ENCODE measurements around the gene ETNK2. TPM values are rescaled to one million over a fixed set of nuclear protein-coding genes. Genes with fewer than 3 reads are reported as not detected.

The ETNK2 gene
- total RNA-seq, 1 donor from 2014 or later, result 0.16 TPM

DNA sequence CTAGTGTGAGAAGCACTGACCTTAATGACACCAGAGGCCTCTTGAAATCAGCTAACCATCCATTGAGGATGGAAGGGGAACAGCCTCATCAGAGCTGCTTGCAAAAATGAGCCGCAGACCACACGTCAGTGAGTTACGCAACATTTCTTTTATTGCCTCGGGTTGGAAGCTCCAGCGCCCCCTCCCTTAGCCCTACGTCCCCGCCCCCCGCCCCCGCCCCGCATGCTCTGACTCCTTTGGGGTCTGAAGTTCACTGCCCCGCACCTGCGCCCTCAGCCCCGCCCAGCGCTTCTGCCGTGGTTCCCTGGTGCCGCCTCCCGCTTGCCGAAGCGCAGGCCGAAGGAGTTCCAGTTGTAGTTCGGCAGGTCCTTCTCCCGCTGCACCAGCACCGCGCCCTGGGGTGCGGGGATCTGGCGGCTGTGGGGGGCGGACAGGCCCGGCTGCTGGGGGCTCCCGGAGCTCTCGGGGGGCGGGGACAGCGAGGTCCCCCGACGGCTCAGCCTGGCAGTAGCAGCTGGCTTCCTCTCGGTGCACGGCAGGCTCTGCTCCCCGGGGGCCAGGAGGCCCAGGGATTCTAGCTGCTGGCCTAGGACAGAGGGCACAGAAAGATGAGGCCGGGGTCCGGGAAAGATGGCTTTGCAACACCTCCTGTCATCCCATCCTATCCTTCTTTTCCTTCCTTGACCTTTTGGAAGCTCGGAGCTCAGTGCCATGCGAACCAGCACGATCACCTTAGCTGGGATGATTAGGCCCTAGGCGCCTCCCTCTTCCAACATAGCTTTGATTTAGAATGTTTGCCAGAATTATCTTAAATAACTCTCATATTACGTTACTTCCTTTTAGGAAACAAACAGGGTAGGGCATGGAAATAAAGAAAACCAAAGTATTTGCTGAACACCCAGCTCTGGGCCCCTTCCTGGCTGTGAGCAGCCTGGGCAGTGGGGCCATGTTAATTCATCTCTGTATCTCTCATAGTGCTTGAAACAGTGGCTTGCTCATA is 38.7 kb upstream of the ETNK2 start:
- intact Hi-C loops (cut with micrococcal nuclease), result no loop called here
- no peaks in the 10 kb centered on the region for H3K9me3 Mint-ChIP-seq
- H3K36me3 Mint-ChIP-seq (ENCODE audit: low read depth), result no peaks in the 10 kb centered on the region
- H3K4me3 Mint-ChIP-seq, result no peak overlapping the region
- H3K4me1 Mint-ChIP-seq (ENCODE audit: low read depth), result peaks cover 18% of the 10 kb centered on the region
- peaks cover 52% of the 10 kb centered on the region for H3K27me3 Mint-ChIP-seq (ENCODE audit: insufficient read depth)
- no peak for DNase-seq (ENCODE audit: low spot score)
- H3K27ac Mint-ChIP-seq, result no peak overlapping the region

DNA sequence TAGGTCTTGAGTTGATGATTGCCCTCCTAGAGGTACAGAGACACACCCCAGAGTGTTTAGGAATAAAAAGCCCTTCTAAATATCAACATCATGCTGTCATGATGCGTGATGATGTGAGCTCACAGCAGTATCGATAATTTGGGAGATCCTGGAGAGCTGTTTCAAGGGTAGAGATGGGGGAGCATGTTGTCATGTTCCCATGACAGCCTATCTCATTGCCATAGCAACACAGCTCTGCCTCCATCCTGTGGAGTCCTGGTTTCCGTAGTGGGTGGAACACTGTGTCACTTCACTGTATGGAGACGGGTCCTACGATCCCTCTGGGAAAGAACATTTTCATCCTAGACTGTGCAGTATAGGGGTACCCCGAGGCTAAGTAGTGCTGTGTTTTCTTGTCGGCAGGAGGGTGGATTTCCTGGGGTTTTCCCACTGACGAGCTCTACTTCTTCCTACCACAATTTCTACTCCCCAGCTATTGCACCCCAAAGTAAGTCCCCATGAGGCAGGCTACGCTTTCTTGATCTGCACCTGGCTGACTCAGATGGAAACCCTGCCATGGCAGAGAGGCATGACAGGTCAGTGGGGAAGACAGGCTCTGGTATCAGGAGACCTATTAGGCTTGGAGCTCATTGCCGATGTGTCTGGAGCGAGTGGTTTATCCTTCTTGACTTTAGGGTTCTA is 37.3 kb upstream of the ETNK2 start:
- H3K27ac Mint-ChIP-seq, result no peak overlapping the region
- H3K9me3 Mint-ChIP-seq, result no peaks in the 10 kb centered on the region
- no peaks in the 10 kb centered on the region for H3K36me3 Mint-ChIP-seq (ENCODE audit: low read depth)
- peaks cover 62% of the 10 kb centered on the region for H3K27me3 Mint-ChIP-seq (ENCODE audit: insufficient read depth)
- intact Hi-C loops (cut with micrococcal nuclease), result no loop called here
- H3K4me3 Mint-ChIP-seq, result peak overlapping the region; percentile 33
- H3K4me1 Mint-ChIP-seq (ENCODE audit: low read depth), result peaks cover 18% of the 10 kb centered on the region
- DNase-seq (ENCODE audit: low spot score), result no peak

DNA sequence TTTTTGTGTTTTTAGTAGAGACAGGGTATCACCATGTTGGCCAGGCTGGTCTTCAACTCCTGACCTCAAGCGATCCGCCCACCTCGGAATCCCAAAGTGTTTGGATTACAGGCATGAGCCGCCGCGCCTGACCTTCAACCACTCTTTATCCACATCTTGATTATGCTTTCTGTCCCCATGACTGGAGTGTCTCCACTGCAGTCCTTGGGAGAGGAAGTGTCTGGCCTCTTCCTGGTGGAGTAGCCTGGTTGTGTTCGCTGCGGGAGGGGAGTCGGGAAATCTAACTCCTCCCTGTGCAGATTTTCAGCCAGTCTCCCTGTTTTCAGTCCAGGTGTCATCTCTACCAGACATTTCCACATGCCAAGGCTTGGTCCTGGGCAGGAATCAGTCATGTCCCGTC is 34.8 kb upstream of the ETNK2 start:
- H3K4me3 Mint-ChIP-seq, result no peak overlapping the region
- H3K9me3 Mint-ChIP-seq, result no peaks in the 10 kb centered on the region
- H3K27ac Mint-ChIP-seq, result no peak overlapping the region
- H3K27me3 Mint-ChIP-seq (ENCODE audit: insufficient read depth), result peaks cover 50% of the 10 kb centered on the region
- DNase-seq (ENCODE audit: low spot score), result no peak
- H3K4me1 Mint-ChIP-seq (ENCODE audit: low read depth), result peaks cover 18% of the 10 kb centered on the region
- no peaks in the 10 kb centered on the region for H3K36me3 Mint-ChIP-seq (ENCODE audit: low read depth)
- intact Hi-C loops (cut with micrococcal nuclease), result no loop called here

DNA sequence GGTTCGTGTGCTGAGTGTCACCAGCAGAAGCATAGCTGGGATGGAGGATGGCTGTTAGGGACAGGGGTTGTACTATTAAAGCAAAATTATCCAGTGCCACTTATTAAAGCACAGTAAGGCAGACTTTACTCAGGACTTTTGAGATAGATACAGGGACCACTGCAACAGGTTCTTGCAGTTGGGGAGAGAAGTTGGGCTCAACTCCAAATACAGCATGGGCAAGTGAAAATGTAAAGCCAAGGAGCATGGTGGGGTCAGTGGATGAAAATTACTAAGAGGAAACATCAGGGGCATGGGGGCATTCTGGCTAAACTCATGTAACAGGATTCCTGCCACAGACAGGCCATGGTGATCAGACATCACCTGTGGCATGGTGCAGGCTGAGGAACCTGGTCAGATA is 29.3 kb upstream of the ETNK2 start:
- no peaks in the 10 kb centered on the region for H3K9me3 Mint-ChIP-seq
- no peaks in the 10 kb centered on the region for H3K36me3 Mint-ChIP-seq (ENCODE audit: low read depth)
- H3K4me1 Mint-ChIP-seq (ENCODE audit: low read depth), result no peaks in the 10 kb centered on the region
- no peak for DNase-seq (ENCODE audit: low spot score)
- H3K4me3 Mint-ChIP-seq, result no peak overlapping the region
- intact Hi-C loops (cut with micrococcal nuclease), result no loop called here
- no peak overlapping the region for H3K27ac Mint-ChIP-seq
- peaks cover 18% of the 10 kb centered on the region for H3K27me3 Mint-ChIP-seq (ENCODE audit: insufficient read depth)

DNA sequence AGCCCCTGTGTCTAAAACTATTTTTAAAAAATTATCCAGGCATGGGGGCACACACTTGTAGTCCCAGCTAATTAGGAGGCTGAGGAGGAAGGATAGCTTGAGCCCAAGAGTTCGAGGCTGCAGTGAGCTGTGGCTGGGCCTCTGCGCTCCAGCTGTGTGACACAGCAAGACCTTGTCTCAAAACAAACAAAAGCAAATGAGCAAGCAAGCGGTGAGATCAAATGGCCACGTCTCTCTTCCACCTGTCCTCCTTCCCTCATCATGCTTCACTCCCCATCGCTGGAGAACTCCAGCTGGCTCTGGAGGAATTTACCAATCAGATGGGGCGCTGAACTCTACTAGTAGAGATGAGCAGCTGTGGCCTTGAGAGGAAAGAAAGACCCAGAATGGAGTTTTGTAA is 28.3 kb upstream of the ETNK2 start:
- Mint-ChIP-seq H3K9me3 (no peaks in the 10 kb centered on the region), H3K36me3 (ENCODE audit: low read depth) (no peaks in the 10 kb centered on the region), H3K4me1 (ENCODE audit: low read depth) (no peaks in the 10 kb centered on the region), H3K4me3 (no peak overlapping the region), H3K27me3 (ENCODE audit: insufficient read depth) (peaks cover 17% of the 10 kb centered on the region), H3K27ac (no peak overlapping the region)
- intact Hi-C loops (cut with micrococcal nuclease), result no loop called here
- no peak for DNase-seq (ENCODE audit: low spot score)

DNA sequence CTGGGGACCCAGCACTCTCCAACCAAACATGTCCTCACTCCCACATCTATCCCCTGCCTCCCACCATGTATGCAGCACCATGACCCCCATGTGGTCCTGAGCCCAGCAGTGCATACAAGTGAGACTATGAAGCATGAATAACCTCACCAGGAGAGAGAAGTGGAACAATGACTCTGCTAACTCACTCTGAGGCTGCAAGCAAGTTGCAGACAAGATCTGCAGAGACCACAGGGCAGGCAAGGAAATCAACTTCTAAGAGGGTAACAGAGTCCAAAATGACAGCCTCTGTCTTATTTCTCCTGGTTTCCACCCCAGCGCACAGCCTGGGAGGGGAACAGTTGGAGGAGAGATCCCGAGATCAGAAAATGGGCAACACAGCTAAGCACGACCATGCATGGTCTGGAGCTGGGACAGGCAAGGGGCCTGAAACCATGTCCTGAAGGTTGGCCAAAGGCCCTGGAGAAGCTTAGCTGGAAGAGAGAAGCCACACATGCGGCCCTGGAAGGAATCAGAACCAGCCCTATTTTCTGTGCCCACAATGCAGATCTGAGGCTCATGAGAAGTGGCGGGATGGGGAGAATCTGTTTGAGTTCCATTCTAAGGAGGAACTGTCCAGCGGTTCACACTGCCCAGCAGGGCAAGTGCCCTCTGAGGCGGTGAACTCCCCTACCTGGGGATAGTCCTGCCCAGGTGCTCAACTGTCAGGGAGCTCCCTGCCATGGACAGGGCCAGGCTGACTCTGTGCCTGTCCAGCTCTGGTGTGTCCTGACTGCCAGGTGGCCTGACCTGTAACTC is 26.8 kb upstream of the ETNK2 start:
- no peak overlapping the region for H3K4me3 Mint-ChIP-seq
- H3K27ac Mint-ChIP-seq, result no peak overlapping the region
- peaks cover 5% of the 10 kb centered on the region for H3K27me3 Mint-ChIP-seq (ENCODE audit: insufficient read depth)
- intact Hi-C loops (cut with micrococcal nuclease), result no loop called here
- no peaks in the 10 kb centered on the region for H3K4me1 Mint-ChIP-seq (ENCODE audit: low read depth)
- no peak for DNase-seq (ENCODE audit: low spot score)
- H3K36me3 Mint-ChIP-seq (ENCODE audit: low read depth), result no peaks in the 10 kb centered on the region
- peaks cover 3% of the 10 kb centered on the region for H3K9me3 Mint-ChIP-seq

DNA sequence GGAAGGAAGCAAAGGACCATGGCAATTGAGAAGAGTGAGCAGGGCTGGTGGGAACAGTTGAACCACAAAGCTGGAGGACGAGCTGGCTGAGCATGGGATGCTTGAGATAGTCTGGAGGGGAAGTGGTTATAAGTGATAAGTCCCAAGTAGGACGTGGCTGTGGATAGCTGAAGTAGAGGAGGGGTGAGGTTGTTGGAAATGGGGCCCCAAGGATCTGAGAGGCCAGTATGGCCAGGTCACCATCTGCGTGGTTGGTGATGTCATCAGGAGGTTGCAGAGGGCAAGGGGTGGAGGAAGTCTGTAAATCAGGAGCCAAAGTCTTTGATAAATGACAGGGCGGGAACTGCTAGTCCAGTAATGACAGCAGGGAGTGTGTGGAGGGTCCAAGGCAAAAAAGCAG is 25.3 kb upstream of the ETNK2 start:
- intact Hi-C loops (cut with micrococcal nuclease), result no loop called here
- Mint-ChIP-seq H3K27ac (no peak overlapping the region), H3K27me3 (ENCODE audit: insufficient read depth) (peaks cover 5% of the 10 kb centered on the region), H3K36me3 (ENCODE audit: low read depth) (no peaks in the 10 kb centered on the region), H3K9me3 (peaks cover 9% of the 10 kb centered on the region), H3K4me3 (no peak overlapping the region), H3K4me1 (ENCODE audit: low read depth) (no peaks in the 10 kb centered on the region)
- no peak for DNase-seq (ENCODE audit: low spot score)

DNA sequence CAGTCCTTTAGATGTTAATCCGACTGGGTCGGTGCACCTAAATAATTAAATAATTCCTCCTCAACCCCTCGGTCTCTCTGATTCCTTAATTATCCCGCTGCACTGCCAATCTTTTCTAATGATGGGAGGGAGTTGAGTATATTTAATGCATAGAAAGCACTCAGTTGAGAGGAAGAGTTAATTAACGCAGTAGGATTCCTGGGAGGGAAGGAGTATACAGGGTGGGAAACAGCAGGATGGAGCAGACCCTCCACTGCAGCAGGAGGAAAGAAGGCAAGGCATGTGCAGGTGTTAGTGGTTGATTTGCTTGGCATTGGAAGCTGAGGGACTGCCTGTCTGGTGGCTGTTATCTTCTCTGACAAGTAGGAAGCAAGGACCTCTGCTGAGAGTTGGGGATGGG is 24.2 kb upstream of the ETNK2 start:
- Mint-ChIP-seq H3K27me3 (ENCODE audit: insufficient read depth) (peaks cover 1% of the 10 kb centered on the region), H3K4me1 (ENCODE audit: low read depth) (no peaks in the 10 kb centered on the region), H3K36me3 (ENCODE audit: low read depth) (no peaks in the 10 kb centered on the region), H3K9me3 (peaks cover 18% of the 10 kb centered on the region), H3K4me3 (no peak overlapping the region), H3K27ac (no peak overlapping the region)
- intact Hi-C loops (cut with micrococcal nuclease), result no loop called here
- DNase-seq (ENCODE audit: low spot score), result no peak

DNA sequence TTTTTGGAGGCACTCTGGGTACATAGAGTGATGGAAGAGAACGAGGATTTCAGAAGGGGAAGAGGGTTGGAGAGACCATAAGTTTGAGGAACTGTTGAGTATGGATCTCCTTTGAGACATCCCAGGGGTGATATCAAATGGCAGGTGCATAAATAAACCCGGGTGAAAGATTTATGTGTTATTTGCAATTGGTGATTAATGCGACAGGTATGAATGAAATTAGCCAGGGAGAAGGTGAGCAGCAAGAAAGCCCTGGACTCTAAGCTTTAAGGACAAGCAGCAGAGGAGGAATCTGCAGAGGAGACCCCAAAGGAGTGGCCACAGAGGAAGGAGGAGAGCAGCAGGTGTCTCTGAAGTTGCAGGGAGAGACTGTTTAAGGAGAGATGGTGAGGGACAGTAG is 23.1 kb upstream of the ETNK2 start:
- Mint-ChIP-seq H3K4me3 (no peak overlapping the region), H3K4me1 (ENCODE audit: low read depth) (no peaks in the 10 kb centered on the region), H3K36me3 (ENCODE audit: low read depth) (no peaks in the 10 kb centered on the region), H3K27me3 (ENCODE audit: insufficient read depth) (no peaks in the 10 kb centered on the region), H3K9me3 (peaks cover 29% of the 10 kb centered on the region), H3K27ac (no peak overlapping the region)
- intact Hi-C loops (cut with micrococcal nuclease), result no loop called here
- no peak for DNase-seq (ENCODE audit: low spot score)

DNA sequence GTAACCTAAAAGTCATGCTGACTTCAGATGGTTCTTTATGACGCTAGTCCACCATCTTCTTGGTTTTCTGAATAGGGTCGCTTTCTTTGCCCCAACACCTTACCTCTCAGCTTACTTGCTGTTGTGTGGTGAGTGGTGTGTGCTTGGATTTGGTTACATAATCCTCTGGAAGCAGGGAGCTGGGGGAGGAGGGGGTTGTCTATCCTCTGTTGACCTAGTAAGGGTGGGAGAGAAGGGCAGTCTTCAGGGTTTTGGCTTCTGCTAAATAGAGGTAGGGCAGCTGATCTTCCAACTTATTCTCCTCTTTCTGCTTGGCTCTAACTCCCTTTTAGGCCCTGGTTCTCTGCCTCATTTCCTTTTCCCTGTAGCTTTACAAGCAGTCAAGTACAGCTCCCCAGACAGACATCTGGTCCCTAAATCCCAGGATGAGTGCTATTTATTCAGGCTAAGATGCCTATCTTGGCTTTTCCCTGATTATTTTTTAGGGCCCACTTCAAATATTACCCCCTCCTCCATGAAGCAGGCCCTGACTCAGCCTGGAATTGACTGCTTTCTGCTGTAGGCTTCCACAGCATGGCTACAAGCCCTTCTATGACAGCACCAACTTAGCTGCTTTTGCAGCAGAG is 20.7 kb upstream of the ETNK2 start:
- no peak overlapping the region for H3K27ac Mint-ChIP-seq
- peaks cover 49% of the 10 kb centered on the region for H3K9me3 Mint-ChIP-seq
- no peak for DNase-seq (ENCODE audit: low spot score)
- H3K4me3 Mint-ChIP-seq, result no peak overlapping the region
- H3K4me1 Mint-ChIP-seq (ENCODE audit: low read depth), result no peaks in the 10 kb centered on the region
- intact Hi-C loops (cut with micrococcal nuclease), result no loop called here
- peaks cover under 1% of the 10 kb centered on the region for H3K36me3 Mint-ChIP-seq (ENCODE audit: low read depth)
- H3K27me3 Mint-ChIP-seq (ENCODE audit: insufficient read depth), result no peaks in the 10 kb centered on the region

DNA sequence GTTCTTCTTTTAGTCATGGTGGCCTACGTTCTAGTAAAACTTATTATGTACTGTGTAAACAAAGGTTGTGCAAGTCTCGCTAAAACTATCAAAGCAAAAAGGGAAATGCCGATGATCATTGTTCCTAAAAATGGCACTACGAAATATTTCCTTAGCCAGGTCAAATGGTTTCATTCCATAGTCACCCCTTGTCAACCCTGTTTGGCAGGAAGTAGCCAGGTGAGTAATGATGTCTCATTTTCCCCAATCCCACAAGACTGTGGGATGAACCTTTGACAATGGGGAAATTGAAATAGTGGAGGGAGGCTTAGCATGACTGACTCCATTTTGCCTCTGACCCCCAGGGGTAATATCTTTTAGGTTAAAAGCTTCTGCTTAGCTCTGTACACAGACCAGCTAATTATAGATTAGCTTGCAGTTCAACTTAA is 19.9 kb upstream of the ETNK2 start:
- DNase-seq (ENCODE audit: low spot score), result no peak
- Mint-ChIP-seq H3K36me3 (ENCODE audit: low read depth) (peaks cover 2% of the 10 kb centered on the region), H3K27me3 (ENCODE audit: insufficient read depth) (no peaks in the 10 kb centered on the region), H3K9me3 (peaks cover 53% of the 10 kb centered on the region), H3K4me1 (ENCODE audit: low read depth) (no peaks in the 10 kb centered on the region), H3K27ac (no peak overlapping the region), H3K4me3 (no peak overlapping the region)
- intact Hi-C loops (cut with micrococcal nuclease), result no loop called here

DNA sequence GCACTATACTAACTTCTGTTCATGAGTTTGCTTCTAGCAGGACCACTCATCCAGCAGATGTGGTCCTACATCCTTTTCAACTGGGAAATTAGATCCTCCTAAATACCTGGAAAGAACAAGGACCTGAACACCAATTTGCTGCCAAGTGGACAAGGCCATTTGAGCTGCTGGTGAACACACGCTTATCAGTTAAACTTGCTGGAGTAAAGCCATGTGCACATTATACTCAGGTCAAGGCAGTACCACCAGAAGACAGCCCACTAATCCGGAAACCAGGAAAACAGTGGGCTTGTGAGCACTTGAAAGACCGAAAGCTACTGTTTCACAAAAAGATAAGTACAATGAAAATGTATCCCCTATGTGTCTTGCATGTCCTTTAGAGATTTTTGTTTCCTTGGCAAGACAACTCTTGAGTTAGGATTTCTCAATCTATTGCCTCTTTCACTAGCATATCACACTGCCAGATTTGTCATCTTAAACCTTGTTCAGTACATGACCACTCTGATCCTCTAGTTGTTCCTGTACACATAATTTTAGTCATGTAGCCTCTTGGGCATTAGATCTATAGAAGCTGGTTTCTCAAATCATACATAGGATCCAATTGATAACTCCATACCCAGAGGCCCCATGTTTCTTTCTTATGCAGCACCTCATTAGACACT is 18.8 kb upstream of the ETNK2 start:
- DNase-seq (ENCODE audit: low spot score), result no peak
- Mint-ChIP-seq H3K27ac (no peak overlapping the region), H3K4me1 (ENCODE audit: low read depth) (no peaks in the 10 kb centered on the region), H3K4me3 (no peak overlapping the region), H3K27me3 (ENCODE audit: insufficient read depth) (no peaks in the 10 kb centered on the region), H3K36me3 (ENCODE audit: low read depth) (peaks cover 2% of the 10 kb centered on the region), H3K9me3 (peaks cover 53% of the 10 kb centered on the region)
- intact Hi-C loops (cut with micrococcal nuclease), result no loop called here

Measured in activated T-helper 1 cell treated with anti-CD3 and anti-CD28 coated beads, Interleukin-12 subunit alpha, Interleukin-12 subunit beta, Interleukin-2, Interleukin-4 antibody, amounts not matched to agents 30 ng/mL and 10 ng/mL and 1 ng/mL, durations not matched to agents 14 hours and 24 hours and 36 hours (primary cell).